GM20000 (cell line): ENCODE results near the gene GDF7.

Experiments used
- DNase-seq: peaks from one replicate; pipeline ENCODE4 v3.0.0; 2012; ENCODE audit warnings: low spot score
- CTCF ChIP-seq: IDR thresholded peaks from 2 replicates; pipeline ENCODE4 v1.5.1; 2012; ENCODE audit warnings: mild to moderate bottlenecking, control low read depth; ENCODE audit errors: extremely low read depth, missing control alignments

The GDF7 gene

DNA sequence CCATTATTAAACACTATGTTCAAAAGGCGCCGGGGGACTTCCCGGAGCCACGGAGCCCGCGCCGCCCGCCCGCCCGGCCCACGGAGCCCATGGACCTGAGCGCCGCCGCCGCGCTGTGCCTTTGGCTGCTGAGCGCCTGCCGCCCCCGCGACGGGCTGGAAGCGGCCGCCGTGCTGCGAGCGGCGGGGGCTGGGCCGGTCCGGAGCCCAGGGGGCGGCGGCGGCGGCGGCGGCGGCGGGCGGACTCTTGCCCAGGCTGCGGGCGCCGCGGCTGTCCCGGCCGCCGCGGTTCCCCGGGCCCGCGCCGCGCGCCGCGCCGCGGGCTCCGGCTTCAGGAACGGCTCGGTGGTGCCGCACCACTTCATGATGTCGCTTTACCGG lies 197 bp downstream of the GDF7 start:
- DNase-seq, result peak; percentile 69

GRCh38 chr2:20667531-20668401 lies 822 bp downstream of the GDF7 start:
- TF ChIP-seq CTCF, result no peak
- DNase-seq, result no peak

More for the DNA sequence above, 197 bp downstream of the GDF7 start:
- no peak for TF ChIP-seq CTCF

DNA sequence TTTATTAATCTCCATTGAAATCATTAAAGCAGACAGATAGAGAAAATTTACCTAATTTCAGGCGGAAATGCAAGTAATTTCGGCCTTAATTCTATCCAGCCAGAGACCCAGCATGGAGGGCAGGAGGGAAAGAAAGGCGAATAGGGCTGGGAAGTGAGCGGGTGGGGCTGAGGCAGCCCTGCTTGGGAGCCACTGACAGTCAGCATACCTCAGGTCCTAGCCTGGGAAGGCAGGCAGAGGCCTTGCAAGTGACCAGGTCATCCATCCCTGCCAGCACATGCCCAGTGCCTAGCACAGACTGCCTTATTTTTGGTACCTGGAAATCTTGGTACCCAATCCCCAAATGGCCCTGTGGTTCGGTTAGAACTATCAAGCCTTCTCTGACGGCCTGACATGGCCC lies 1.5 kb downstream of the GDF7 start:
- no peak for TF ChIP-seq CTCF
- no peak for DNase-seq

DNA sequence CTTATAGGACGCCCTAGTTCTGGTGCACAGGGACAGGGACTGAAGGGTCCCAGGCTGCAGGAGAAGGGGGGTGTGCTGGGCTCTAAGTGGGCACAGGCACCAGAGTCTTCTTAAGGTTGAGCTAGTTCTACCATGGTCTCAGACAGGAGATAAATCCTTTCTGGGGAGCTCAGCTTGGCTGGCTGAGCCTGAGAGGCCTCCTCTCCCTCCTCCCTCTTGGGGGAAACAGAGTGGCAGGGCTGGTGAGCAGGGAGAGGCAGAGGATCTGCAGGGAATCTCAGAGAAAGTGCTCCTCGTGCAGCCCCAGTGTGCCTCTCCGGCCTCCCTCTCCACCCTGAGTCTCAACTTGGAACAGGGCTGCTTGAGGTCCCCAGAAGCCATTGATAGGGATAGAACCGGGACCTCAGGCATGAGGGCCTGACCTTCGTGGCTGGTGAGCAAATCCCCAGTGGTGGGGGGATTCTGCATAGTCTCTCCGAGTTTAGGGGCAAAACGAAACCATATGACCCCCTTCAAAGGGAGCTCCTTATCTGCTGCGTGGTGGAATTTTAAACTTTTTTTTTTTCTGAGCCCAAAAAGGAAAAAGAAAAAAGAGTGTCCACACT lies 2.0 kb downstream of the GDF7 start:
- TF ChIP-seq CTCF, result no peak
- DNase-seq, result no peak

GRCh38 chr2:20669562-20670314 lies 2.8 kb downstream of the GDF7 start:
- DNase-seq, result no peak
- TF ChIP-seq CTCF, result no peak

- DNase-seq, result peak; percentile 18
- TF ChIP-seq CTCF, result no peak
Measured at GRCh38 chr2:20670315-20671035, 3.5 kb downstream of the GDF7 start.
